SK-N-MC (cell line): ENCODE measurements around the gene ANKRD26.

Source experiments
- EZH2 ChIP-seq: fragments of 200-600 bp; sonication (generic); IDR thresholded peaks from one replicate; pipeline ENCODE4 v1.6.1; 2017; ENCODE audit warnings: antibody characterized with exemption
- POLR2AphosphoS5 ChIP-seq: IDR thresholded peaks from 2 replicates; pipeline ENCODE4 v1.6.1; 2012; ENCODE audit warnings: mild to moderate bottlenecking, low read depth, low read length, borderline replicate concordance

DNA sequence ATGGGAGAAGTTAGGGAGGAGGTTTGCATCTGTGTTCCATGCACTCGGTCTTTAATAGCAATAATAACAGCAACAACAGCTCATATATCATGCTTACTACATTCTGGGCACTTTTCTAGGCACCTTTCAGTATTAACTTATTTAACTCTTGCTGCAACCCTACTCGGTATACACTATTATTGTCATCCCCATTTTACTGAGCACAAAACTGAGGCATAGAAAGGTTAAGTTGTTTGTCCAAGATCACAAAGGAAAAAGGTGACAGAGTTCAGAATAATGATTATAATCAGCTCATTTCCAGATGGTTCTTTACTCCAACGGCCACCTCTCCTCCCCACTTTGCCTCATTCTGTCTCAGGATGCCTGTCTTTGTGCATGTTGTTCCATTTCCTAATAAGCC, 137.5 kb downstream of the ANKRD26 start:
- TF ChIP-seq EZH2 = no peak
- no peak for TF ChIP-seq POLR2AphosphoS5
